GM10248 (cell line): Measurements from ENCODE around the gene RANBP3L.

Experiments
- CTCF ChIA-PET: fragments of 300-600 bp; sonication (Branson Sonifier 250); formaldehyde crosslinking; extraction: SDS; loops from one replicate; lab custom pipeline; 2021; ENCODE audit warnings: antibody characterized with exemption; lab: Yijun Ruan, JAX
- POLR2A ChIA-PET: fragments of 350-650 bp; sonication (Branson Sonifier 250); formaldehyde crosslinking; extraction: SDS; loops from one replicate; lab custom pipeline; 2020; ENCODE audit warnings: antibody characterized with exemption; lab: Yijun Ruan, JAX
- DNase-seq: peaks from one replicate; pipeline ENCODE4 v3.0.0; 2012; ENCODE audit errors: extremely low spot score
- CTCF ChIP-seq: IDR thresholded peaks from 2 replicates; pipeline ENCODE4 v1.5.1; 2012; ENCODE audit warnings: mild to moderate bottlenecking, low read depth; ENCODE audit errors: extremely low read depth, missing control alignments, control extremely low read depth

The RANBP3L gene

GRCh38 chr5:36267905-36268304, 33.8 kb downstream of the RANBP3L start:
- ChIA-PET POLR2A (no interaction called here), CTCF (interaction anchor here (1.5 to 5.1 kb wide), 3 partner anchors 12 to 38 kb away, joined by 6 to 28 read pairs (median 6); no protein-coding TSS in a partner anchor)
- no peak for DNase-seq
- TF ChIP-seq CTCF = no peak

GRCh38 chr5:36264202-36264760, 37.4 kb downstream of the RANBP3L start:
- no peak for DNase-seq
- no peak for TF ChIP-seq CTCF
- ChIA-PET POLR2A (no interaction called here), CTCF (interaction anchor here (0.8 to 5.1 kb wide), 22 partner anchors 8 to 458 kb away, joined by 3 to 54 read pairs (median 8); partner anchors contain the start of genes NADK2 and RANBP3L)

- ChIA-PET POLR2A (no interaction called here), CTCF (no interaction called here)
- TF ChIP-seq CTCF = no peak
- no peak for DNase-seq
These were observed 40.5 kb downstream of the RANBP3L start for GRCh38 chr5:36261186-36261585.

- no peak for TF ChIP-seq CTCF
- ChIA-PET POLR2A (interaction anchor here (0.9 kb wide), 1 partner anchor 11 kb away, joined by 3 read pairs; the partner anchor contains the start of gene NADK2), CTCF (interaction anchor here (0.9 to 4.4 kb wide), 3 partner anchors 11 to 37 kb away, joined by 3 to 28 read pairs (median 24); partner anchors contain the start of gene NADK2)
- DNase-seq = no peak
These were observed 48.1 kb downstream of the RANBP3L start for GRCh38 chr5:36253575-36253974.

- ChIA-PET POLR2A (interaction anchor here (0.9 kb wide), 1 partner anchor 11 kb away, joined by 3 read pairs; the partner anchor contains the start of gene NADK2), CTCF (interaction anchor here (0.9 to 4.4 kb wide), 3 partner anchors 11 to 36 kb away, joined by 3 to 28 read pairs (median 24); partner anchors contain the start of gene NADK2)
- DNase-seq = no peak
- no peak for TF ChIP-seq CTCF
These were observed 48.9 kb downstream of the RANBP3L start for GRCh38 chr5:36252722-36253365.

GRCh38 chr5:36251218-36251617, 50.5 kb downstream of the RANBP3L start:
- no peak for TF ChIP-seq CTCF
- ChIA-PET POLR2A (no interaction called here), CTCF (interaction anchor here (1.1 to 4.4 kb wide), 3 partner anchors 9 to 18 kb away, joined by 3 to 28 read pairs (median 24); partner anchors contain the start of gene NADK2)
- no peak for DNase-seq
